Suprapubic skin (tissue), 4 donors: ENCODE data around the gene KIF13A. TPM values are rescaled to one million over a fixed set of nuclear protein-coding genes. Genes with fewer than 3 reads are reported as not detected.
A peak's percentile ranks its signal among the peaks of the same experiment; 100 is the strongest.

Source experiments
- DNase-seq, 2 donors: peaks; one replicate each; pipeline ENCODE4 v3.0.0-alpha.2; 2019; ENCODE audit warnings: low spot score in 2 of 2
- H3K27ac ChIP-seq: fragments of 200-600 bp; sonication (generic); one replicate; pipeline ENCODE4 v1.5.1; 2019
- H3K27me3 ChIP-seq: fragments of 200-600 bp; sonication (generic); one replicate; pipeline ENCODE4 v1.5.1; 2019
- H3K36me3 ChIP-seq: fragments of 200-600 bp; sonication (generic); one replicate; pipeline ENCODE4 v1.5.1; 2019
- H3K4me1 ChIP-seq: fragments of 200-600 bp; sonication (generic); one replicate; pipeline ENCODE4 v1.5.1; 2019
- H3K4me3 ChIP-seq: fragments of 200-600 bp; sonication (generic); one replicate; pipeline ENCODE4 v1.5.1; 2019; ENCODE audit warnings: mild to moderate bottlenecking
- H3K9me3 ChIP-seq: fragments of 200-600 bp; sonication (generic); one replicate; pipeline ENCODE4 v1.5.1; 2019
- EP300 ChIP-seq: sonication (generic); formaldehyde crosslinking; IDR thresholded peaks from one replicate; pipeline ENCODE4 v1.6.1; 2017; ENCODE audit warnings: antibody characterized with exemption
- POLR2A ChIP-seq, 2 donors: fragments of 450-650 bp; IDR thresholded peaks; one replicate each; pipeline ENCODE4 v1.6.1; 2017; ENCODE audit warnings: antibody characterized with exemption in 2 of 2, mild to moderate bottlenecking in 2 of 2, moderate library complexity in 2 of 2
- POLR2AphosphoS5 ChIP-seq, 3 donors: sonication (generic); formaldehyde crosslinking; IDR thresholded peaks; one replicate each; pipeline ENCODE4 v1.6.1; 2017; ENCODE audit warnings: antibody characterized with exemption in 3 of 3
- WGBS: methylation state at CpG from one replicate; pipeline ENCODE4 v1.1.5; 2018; 5-methylcytosine and 5-hydroxymethylcytosine counted together
- total RNA-seq, 4 donors: library from RNA; depleted of rRNA; stranded (reverse); fragments of >200 nt; gene quantifications; one replicate each; pipeline ENCODE4 v1.1.0, GENCODE V29; 2016
- TF ChIP-seq, protein P1 (sequence below), 2 donors: fragments of 200-600 bp in 1 of 2; fragments of 450-650 bp in 1 of 2; sonication (generic) in 1 of 2; IDR thresholded peaks; one replicate each; pipeline ENCODE4 v1.5.1; 2016 to 2019; ENCODE audit warnings: antibody characterized with exemption in 2 of 2, mild to moderate bottlenecking in 1 of 2, moderate library complexity in 1 of 2

Gene KIF13A
- total RNA-seq, 4 donors from 2014 or later, result 73.0 to 91.9 (median 78.9) TPM

DNA sequence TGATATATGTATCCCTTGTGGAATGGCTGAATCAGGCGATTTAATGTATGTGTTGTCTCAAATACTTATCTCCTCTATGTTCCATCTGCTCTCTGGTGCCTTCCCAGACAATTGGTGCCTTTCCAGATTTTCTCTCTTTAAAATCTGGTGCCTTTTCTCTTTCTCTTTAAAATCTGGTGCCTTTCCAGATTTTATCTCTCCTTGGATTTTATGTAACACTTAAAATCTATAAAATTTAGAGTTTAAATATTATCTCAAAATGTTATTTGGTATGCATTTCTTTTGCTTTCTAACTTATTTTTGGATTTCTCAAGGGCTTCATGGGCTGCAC is 116.3 kb downstream of the KIF13A start:
- Histone ChIP-seq H3K27me3 (no peaks in the 10 kb centered on the region), H3K4me1 (peaks cover 58% of the 10 kb centered on the region), H3K9me3 (no peaks in the 10 kb centered on the region), H3K36me3 (no peaks in the 10 kb centered on the region), H3K27ac (no peak overlapping the region), H3K4me3 (no peak overlapping the region)
- 77% methylated on average over 1 of the region's 1 CpG for WGBS
- DNase-seq, result no peak
- TF ChIP-seq POLR2AphosphoS5 (IDR thresholded peaks at IDR 0.05) (no peak), POLR2A (IDR thresholded peaks at IDR 0.05) (no peak), EP300 (no peak)
- TF ChIP-seq, protein P1, sequence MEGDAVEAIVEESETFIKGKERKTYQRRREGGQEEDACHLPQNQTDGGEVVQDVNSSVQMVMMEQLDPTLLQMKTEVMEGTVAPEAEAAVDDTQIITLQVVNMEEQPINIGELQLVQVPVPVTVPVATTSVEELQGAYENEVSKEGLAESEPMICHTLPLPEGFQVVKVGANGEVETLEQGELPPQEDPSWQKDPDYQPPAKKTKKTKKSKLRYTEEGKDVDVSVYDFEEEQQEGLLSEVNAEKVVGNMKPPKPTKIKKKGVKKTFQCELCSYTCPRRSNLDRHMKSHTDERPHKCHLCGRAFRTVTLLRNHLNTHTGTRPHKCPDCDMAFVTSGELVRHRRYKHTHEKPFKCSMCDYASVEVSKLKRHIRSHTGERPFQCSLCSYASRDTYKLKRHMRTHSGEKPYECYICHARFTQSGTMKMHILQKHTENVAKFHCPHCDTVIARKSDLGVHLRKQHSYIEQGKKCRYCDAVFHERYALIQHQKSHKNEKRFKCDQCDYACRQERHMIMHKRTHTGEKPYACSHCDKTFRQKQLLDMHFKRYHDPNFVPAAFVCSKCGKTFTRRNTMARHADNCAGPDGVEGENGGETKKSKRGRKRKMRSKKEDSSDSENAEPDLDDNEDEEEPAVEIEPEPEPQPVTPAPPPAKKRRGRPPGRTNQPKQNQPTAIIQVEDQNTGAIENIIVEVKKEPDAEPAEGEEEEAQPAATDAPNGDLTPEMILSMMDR (IDR thresholded peaks at IDR 0.05), result no peak

DNA sequence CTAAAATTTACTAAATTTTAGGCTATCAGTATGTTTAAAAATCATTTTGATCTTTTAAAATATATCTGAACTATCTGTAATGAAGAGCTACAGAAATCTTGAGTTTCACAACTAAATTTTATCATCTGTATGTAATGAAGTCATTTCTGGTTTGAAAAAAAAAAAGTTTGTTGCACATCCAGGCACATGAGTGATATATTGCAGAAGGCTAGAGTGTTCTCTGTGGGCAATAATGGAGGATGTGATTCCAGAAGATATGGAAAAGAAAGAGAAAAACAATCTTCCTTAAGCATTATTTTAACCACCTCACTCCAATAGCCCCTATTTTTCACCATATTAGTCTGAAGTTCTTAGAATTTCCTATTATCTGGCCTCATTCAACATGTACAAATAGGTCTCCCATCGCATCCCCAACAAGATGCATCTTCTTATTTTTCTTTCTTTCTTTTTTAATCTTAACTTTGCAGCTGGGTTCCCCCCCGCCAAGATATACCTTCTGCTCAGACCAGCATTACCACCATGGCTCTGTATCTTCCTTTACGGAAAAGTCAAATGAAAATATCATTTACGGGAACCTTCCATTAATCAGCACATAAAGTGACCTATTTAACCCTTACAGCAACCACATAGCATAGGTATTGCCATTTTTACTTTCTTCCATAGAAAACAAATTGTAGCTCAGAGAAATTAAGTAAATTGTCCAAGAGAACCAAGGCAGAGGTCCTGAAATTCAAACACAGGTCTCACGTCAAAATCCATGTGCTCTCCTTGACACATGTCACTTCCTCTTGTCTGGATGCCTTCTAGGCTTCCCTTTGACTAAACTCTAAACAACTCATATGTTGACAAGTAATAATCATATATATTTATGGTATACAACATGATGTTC is 116.9 kb downstream of the KIF13A start:
- 94% methylated on average over 5 of the region's 5 CpGs for WGBS
- DNase-seq, result no peak
- H3K4me1 ChIP-seq, result peaks cover 64% of the 10 kb centered on the region

DNA sequence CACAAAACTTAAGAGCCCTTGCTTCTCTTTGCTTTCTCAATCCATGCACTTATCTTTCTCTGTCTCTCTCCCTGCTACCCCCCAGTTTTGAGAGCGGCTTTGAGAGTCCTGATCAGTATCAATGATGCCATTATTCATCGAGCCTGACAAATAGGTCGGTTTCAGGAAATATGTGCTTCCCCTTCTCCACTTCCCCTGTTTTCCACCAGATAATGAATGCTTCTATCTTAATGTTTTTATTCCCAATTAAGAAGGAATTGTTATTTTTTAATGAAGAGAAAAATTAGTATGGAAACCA is 117.7 kb downstream of the KIF13A start:
- Histone ChIP-seq H3K4me3 (no peak overlapping the region), H3K36me3 (no peaks in the 10 kb centered on the region), H3K27ac (peak overlapping the region; percentile 2), H3K9me3 (no peaks in the 10 kb centered on the region), H3K4me1 (peaks cover 72% of the 10 kb centered on the region), H3K27me3 (no peaks in the 10 kb centered on the region)
- no peak for DNase-seq
- 55% methylated on average over 3 of the region's 3 CpGs for WGBS
- TF ChIP-seq POLR2A (IDR thresholded peaks at IDR 0.05), result no peak
- no peak for TF ChIP-seq POLR2AphosphoS5 (IDR thresholded peaks at IDR 0.05)
- TF ChIP-seq EP300, result no peak
- TF ChIP-seq, protein P1 (IDR thresholded peaks at IDR 0.05), result no peak

More for the DNA sequence above, 116.9 kb downstream of the KIF13A start:
- Histone ChIP-seq H3K27me3 (no peaks in the 10 kb centered on the region), H3K9me3 (no peaks in the 10 kb centered on the region), H3K36me3 (no peaks in the 10 kb centered on the region), H3K4me3 (no peak overlapping the region), H3K27ac (no peak overlapping the region)
- TF ChIP-seq POLR2A (IDR thresholded peaks at IDR 0.05), result no peak
- no peak for TF ChIP-seq POLR2AphosphoS5 (IDR thresholded peaks at IDR 0.05)
- TF ChIP-seq EP300, result no peak
- TF ChIP-seq, protein P1 (IDR thresholded peaks at IDR 0.05), result no peak

DNA sequence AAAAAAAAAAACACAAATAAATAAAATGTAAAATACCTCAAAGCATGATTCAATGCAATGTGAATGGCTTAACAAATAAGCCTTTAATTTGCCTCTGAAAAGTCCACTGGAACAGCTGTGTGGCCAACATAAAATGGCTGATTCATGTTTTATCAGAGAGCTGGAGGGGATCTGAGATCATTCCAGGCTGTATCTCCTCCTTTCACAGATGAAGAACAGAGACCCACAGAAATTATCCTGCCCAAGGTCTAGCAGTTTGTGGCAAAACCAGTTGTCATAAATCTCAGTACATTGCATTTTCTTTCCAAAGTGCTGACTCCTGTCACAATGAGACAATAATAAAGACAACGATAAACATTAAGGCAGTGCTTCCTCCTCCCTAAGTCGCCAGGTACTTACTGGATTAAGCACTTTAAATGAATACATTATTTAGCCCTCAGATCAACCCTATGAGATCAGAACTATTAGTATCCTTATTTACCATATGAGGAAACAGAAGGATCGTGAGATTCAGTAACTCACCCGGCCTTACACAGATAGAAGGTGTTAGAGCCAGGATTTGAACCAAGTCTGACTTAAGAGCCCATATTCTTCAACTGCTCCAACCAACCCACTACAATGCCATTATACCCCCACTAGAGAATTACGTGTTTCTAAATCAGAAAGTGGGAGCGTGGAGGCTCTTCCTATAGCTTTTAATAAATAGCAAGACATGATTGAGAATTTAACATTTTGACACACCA is 118.3 kb downstream of the KIF13A start:
- no peaks in the 10 kb centered on the region for H3K9me3 ChIP-seq
- 57% methylated on average over 6 of the region's 6 CpGs for WGBS
- DNase-seq, result no peak
- no peak for TF ChIP-seq POLR2AphosphoS5 (IDR thresholded peaks at IDR 0.05)
- TF ChIP-seq POLR2A (IDR thresholded peaks at IDR 0.05), result no peak
- no peak for TF ChIP-seq EP300
- TF ChIP-seq, protein P1 (IDR thresholded peaks at IDR 0.05), result no peak
- no peaks in the 10 kb centered on the region for H3K27me3 ChIP-seq
- H3K27ac ChIP-seq, result peak overlapping the region; percentile 2
- peaks cover 78% of the 10 kb centered on the region for H3K4me1 ChIP-seq
- H3K4me3 ChIP-seq, result no peak overlapping the region
- no peaks in the 10 kb centered on the region for H3K36me3 ChIP-seq

DNA sequence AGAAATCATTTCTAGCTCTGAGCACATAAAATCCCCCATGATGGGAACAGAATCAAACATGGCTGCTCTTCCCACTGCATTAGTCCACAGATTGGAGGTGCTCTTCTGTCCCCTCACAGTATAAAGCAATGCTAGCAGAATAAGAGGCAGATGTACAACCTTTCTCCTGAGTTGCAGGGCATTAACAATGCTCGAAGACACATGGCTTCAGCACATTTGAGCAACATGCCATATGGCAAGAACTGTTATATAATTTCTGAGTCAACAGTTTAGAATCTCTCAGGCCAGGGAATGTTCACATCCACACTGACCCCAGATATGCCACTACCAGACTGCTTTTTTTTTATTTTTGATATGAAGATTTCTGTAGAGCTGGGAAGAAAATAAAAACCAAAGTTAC is 119.6 kb downstream of the KIF13A start:
- Histone ChIP-seq H3K27me3 (no peaks in the 10 kb centered on the region), H3K4me1 (peaks cover 91% of the 10 kb centered on the region), H3K9me3 (no peaks in the 10 kb centered on the region), H3K27ac (peak overlapping the region; percentile 14), H3K36me3 (no peaks in the 10 kb centered on the region), H3K4me3 (no peak overlapping the region)
- TF ChIP-seq POLR2AphosphoS5 (IDR thresholded peaks at IDR 0.05), result no peak
- TF ChIP-seq, protein P1 (IDR thresholded peaks at IDR 0.05), result no peak
- no peak for TF ChIP-seq POLR2A (IDR thresholded peaks at IDR 0.05)
- no peak for TF ChIP-seq EP300
- 25% methylated on average over 1 of the region's 1 CpG for WGBS
- DNase-seq, result no peak
